Activated T-cell treated with anti-CD3 and anti-CD28 coated beads for 24 hours (primary cell): ENCODE results near the gene DGUOK.
"Not testable (repeated sequence)": the region's sequence is repeated elsewhere in the genome, so short reads cannot be mapped to it uniquely, and the experiment has no call there.

Experiments
- DNase-seq: peaks from one replicate; pipeline ENCODE4 v3.0.0-alpha.2; 2020; ENCODE audit warnings: low read depth

The DGUOK gene

GRCh38 chr2:73921581-73921980, 5.1 kb upstream of the DGUOK start:
- DNase-seq: no peak

GRCh38 chr2:73922681-73923080, 4.0 kb upstream of the DGUOK start:
- no peak for DNase-seq

GRCh38 chr2:73925033-73925704, 1.5 kb upstream of the DGUOK start:
- no peak for DNase-seq

GRCh38 chr2:73925853-73926492, 707 bp upstream of the DGUOK start:
- DNase-seq: no peak

- DNase-seq: no peak
These were observed 664 bp downstream of the DGUOK start for GRCh38 chr2:73927344-73927743.

GRCh38 chr2:73928963-73929347, 2.3 kb downstream of the DGUOK start:
- DNase-seq: no peak

GRCh38 chr2:73930386-73930785, 3.7 kb downstream of the DGUOK start:
- no peak for DNase-seq

GRCh38 chr2:73931531-73932500, 5.1 kb downstream of the DGUOK start:
- peak; percentile 50 for DNase-seq

GRCh38 chr2:73933194-73933593, 6.5 kb downstream of the DGUOK start:
- DNase-seq: no peak

- no peak for DNase-seq
These were observed 9.0 kb downstream of the DGUOK start for GRCh38 chr2:73935641-73936040.

- no peak for DNase-seq
These were observed 10.6 kb downstream of the DGUOK start for GRCh38 chr2:73937103-73937885.

GRCh38 chr2:73937899-73938298, 11.2 kb downstream of the DGUOK start:
- no peak for DNase-seq

- DNase-seq: no peak
These were observed 12.2 kb downstream of the DGUOK start for GRCh38 chr2:73938718-73939352.

- DNase-seq: no peak
These were observed 12.7 kb downstream of the DGUOK start for GRCh38 chr2:73939419-73939818.

- DNase-seq: not testable (repeated sequence)
These were observed 13.4 kb downstream of the DGUOK start for GRCh38 chr2:73940066-73940465.

GRCh38 chr2:73942664-73943063, 16.0 kb downstream of the DGUOK start:
- DNase-seq: no peak

- no peak for DNase-seq
These were observed 18.0 kb downstream of the DGUOK start for GRCh38 chr2:73944714-73945113.

GRCh38 chr2:73946215-73946614, 19.5 kb downstream of the DGUOK start:
- no peak for DNase-seq

GRCh38 chr2:73946666-73947065, 20.0 kb downstream of the DGUOK start:
- no peak for DNase-seq

- DNase-seq: no peak
These were observed 20.8 kb downstream of the DGUOK start for GRCh38 chr2:73947412-73948018.

- DNase-seq: no peak
These were observed 23.1 kb downstream of the DGUOK start for GRCh38 chr2:73949802-73950201.
